Brain microvascular endothelial cell (primary cell): Measurements from ENCODE around the gene POU2F2.
"Not testable (repeated sequence)": the region's sequence is repeated elsewhere in the genome, so short reads cannot be mapped to it uniquely, and the experiment has no call there.

Experiments used
- DNase-seq: peaks from one replicate; pipeline ENCODE4 v3.0.0-alpha.2; 2020
- H3K27ac ChIP-seq: fragments of 250-450 bp; sonication (Bioruptor Pico); 2 replicates; pipeline ENCODE4 v1.5.1; 2020; ENCODE audit warnings: mild to moderate bottlenecking, moderate library complexity
- H3K27me3 ChIP-seq: fragments of 250-450 bp; sonication (Bioruptor Pico); replicated peaks from 2 replicates; pipeline ENCODE4 v1.5.1; 2020; ENCODE audit warnings: mild to moderate bottlenecking
- H3K36me3 ChIP-seq: fragments of 250-450 bp; sonication (Bioruptor Pico); replicated peaks from 2 replicates; pipeline ENCODE4 v1.5.1; 2020; ENCODE audit warnings: mild to moderate bottlenecking
- H3K4me3 ChIP-seq: 2 replicates; pipeline ENCODE4 v1.5.1; 2011; ENCODE audit warnings: low read depth, mild to moderate bottlenecking, control low read depth, low read length, moderate library complexity
- CTCF ChIP-seq: IDR thresholded peaks from 2 replicates; pipeline ENCODE4 v1.5.1; 2011; ENCODE audit warnings: low read depth, mild to moderate bottlenecking, moderate library complexity, low read length, control low read depth, inconsistent platforms; ENCODE audit errors: missing control alignments
- in situ Hi-C: cut with HindIII; loops from 2 replicates; pipeline ENCODE4 v1.10.0; 2017; ENCODE audit warnings: low sequenced_read_pairs, low pct_ligation_motif_present

The POU2F2 gene

GRCh38 chr19:42109896-42110295 lies 22.4 kb downstream of the POU2F2 start:
- no peaks in the 10 kb centered on the region for H3K36me3 ChIP-seq
- no peak for DNase-seq
- no peaks in the 10 kb centered on the region for H3K27me3 ChIP-seq
- no peak overlapping the region for H3K4me3 ChIP-seq
- no peak for TF ChIP-seq CTCF
- in situ Hi-C loops, result no loop called here
- no peak overlapping the region for H3K27ac ChIP-seq

- H3K36me3 ChIP-seq, result no peaks in the 10 kb centered on the region
- H3K4me3 ChIP-seq, result no peak overlapping the region
- peak; percentile 84 for DNase-seq
- no peaks in the 10 kb centered on the region for H3K27me3 ChIP-seq
- in situ Hi-C loops, result no loop called here
- peak; percentile 100 for TF ChIP-seq CTCF
- H3K27ac ChIP-seq, result no peak overlapping the region
These were observed 23.5 kb downstream of the POU2F2 start for GRCh38 chr19:42108527-42109389.

- Histone ChIP-seq H3K27ac (no peak overlapping the region), H3K4me3 (no peak overlapping the region), H3K36me3 (no peaks in the 10 kb centered on the region), H3K27me3 (no peaks in the 10 kb centered on the region)
- no peak for TF ChIP-seq CTCF
- DNase-seq, result no peak
- in situ Hi-C loops, result no loop called here
These were observed 26.9 kb downstream of the POU2F2 start for GRCh38 chr19:42105368-42105767.

GRCh38 chr19:42102877-42103276 lies 29.4 kb downstream of the POU2F2 start:
- in situ Hi-C loops, result no loop called here
- no peaks in the 10 kb centered on the region for H3K36me3 ChIP-seq
- DNase-seq, result no peak
- no peak overlapping the region for H3K27ac ChIP-seq
- H3K27me3 ChIP-seq, result no peaks in the 10 kb centered on the region
- no peak overlapping the region for H3K4me3 ChIP-seq
- no peak for TF ChIP-seq CTCF

GRCh38 chr19:42100241-42100640 lies 32.0 kb downstream of the POU2F2 start:
- H3K36me3 ChIP-seq, in situ Hi-C loops, H3K27me3 ChIP-seq, H3K4me3 ChIP-seq, DNase-seq, H3K27ac ChIP-seq: not testable (repeated sequence)

- in situ Hi-C loops, result no loop called here
- Histone ChIP-seq H3K27me3 (no peaks in the 10 kb centered on the region), H3K27ac (no peak overlapping the region), H3K4me3 (no peak overlapping the region), H3K36me3 (peaks cover 4% of the 10 kb centered on the region)
- no peak for TF ChIP-seq CTCF
- DNase-seq, result no peak
These were observed 32.8 kb downstream of the POU2F2 start for GRCh38 chr19:42099336-42099925.
